Activated CD4-positive, alpha-beta T cell treated with anti-CD3 and anti-CD28 coated beads, Interleukin-2, Interleukin-6, amounts not matched to agents 100 ng/mL and 50 ng/mL, durations not matched to agents 16 hours and 8 hours (primary cell): ENCODE measurements around the gene DCC.

Experiments
- DNase-seq: peaks from one replicate; pipeline ENCODE4 v3.0.0-alpha.2; 2020

Gene DCC

GRCh38 chr18:53117851-53118250, 777.9 kb downstream of the DCC start:
- DNase-seq = no peak

DNA sequence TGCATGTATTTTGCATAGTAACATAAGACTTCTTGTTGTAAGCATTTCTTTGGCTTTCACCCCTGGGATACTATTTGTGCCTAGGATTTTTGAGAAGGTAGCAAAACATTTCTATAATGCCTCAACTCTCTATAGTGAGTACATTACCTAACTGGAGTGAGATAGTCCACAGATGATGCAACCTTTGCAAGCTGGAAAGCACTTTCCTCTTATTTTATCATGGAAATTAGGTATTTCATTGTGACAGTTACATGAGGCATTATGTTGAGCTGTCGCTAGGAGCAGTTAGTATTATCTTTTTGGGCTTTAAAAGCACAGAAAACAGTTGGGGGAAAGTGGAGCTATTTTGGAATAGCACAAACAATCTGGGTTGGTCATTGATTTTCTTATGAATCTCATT, 786.2 kb downstream of the DCC start:
- DNase-seq = no peak

DNA sequence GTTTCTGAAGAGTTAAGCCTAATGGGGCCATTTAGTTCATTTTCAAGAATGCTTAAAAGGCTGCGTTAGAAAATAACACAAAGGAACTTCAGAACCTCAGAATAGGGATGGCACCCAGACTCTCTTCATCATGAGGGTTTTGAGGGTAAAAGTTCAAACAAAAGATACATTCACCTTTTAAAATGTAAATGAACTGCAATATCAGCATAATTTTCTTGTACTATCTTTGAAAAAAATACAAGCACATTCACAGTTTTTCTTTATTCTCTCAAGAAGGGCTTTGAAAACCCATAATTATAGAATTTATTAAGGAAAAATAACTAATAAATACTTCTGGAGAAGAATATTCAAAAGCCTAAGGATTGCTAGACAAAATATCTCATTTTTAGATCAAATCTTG, 791.0 kb downstream of the DCC start:
- no peak for DNase-seq

- DNase-seq = no peak
Observed at GRCh38 chr18:53134711-53135110, 794.7 kb downstream of the DCC start.

DNA sequence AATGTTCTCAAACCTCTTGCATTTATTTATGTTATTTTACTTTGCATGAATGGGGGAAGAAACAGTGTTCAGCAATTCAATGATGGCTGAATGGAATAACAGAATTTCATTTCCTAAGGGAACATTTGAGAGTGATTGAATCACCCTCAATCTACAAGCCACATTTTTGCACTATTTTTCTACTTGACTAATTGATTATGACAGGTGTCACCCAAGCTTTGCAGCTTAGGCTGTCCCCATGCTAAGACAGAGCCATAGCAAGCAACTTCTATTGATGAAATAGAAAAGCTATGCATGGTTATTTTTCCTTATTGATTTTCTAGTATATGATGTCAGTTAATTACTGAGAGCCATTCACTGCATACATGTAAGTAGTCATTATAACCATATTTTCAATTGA, 795.7 kb downstream of the DCC start:
- DNase-seq = no peak

DNA sequence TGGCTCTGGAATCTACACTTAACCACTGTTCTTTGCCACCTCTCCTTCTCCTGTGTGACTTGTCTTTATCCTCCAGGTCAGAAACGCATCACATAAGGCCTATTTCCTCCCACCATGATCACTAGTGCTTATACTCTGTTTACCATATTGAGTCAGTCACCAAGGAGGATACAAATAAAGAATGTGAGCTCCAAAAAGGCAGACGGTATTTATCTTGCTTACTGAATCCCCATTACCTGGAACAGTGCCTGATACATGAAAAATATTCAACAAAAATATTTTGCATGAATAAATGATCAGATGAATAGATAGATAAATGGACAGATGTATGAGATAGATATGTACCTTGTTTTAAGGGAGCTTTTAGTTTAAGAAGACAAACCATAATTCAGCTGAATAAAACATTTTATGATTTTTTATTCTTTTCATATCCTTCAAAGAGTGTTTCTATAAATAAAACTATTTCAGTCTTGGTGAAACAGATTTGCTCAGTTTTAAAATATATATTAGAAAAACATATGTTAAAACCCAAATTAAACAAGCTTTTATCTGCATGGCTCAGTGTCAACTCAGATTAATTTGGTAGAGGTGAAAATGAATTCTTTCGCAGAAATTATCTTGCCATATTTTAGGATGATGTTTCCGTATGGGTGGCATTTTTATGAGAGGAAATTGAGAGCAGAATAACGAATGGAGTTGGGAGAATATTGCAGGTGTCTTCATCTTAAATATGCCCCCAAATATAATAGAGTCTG, 799.9 kb downstream of the DCC start:
- DNase-seq = no peak

DNA sequence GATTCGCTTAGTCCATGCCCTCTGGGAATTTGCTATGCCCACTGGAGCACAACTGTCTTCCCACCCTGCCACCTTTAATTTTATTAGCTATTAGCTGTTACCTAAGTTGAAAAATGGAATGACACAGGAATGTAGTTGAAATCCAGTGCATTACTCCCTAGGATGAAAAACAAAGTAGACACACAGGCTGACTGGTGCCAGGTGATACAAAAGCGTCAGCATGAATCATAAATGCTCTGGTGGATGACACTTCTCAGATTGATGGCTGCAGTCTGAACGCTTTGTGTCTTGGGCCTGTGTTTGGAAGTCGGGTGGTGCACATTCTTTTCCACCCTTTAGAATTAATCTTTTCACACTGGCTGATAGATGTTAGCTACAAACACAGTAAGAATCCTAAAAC, 802.0 kb downstream of the DCC start:
- no peak for DNase-seq

- DNase-seq = no peak
Observed at GRCh38 chr18:53147472-53147871, 807.5 kb downstream of the DCC start.

DNA sequence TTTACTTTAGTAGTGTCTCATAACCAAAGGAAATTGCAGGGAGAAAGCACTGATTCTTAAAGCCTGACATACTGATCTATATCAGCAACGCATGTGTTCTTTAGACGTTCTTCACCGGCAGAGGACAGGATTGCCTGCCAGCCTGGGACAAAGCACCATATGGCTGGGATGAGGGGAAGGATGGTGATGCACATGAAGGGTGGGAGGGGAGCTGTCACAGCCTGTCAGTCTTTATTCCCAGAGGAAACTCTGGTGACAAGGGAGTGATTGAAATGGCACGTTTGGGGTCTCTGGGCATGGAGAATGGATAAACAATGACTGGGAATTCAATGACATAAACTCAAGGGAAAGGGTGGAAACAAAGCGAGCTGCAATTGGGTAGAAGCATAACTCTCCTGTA, 808.1 kb downstream of the DCC start:
- no peak for DNase-seq

- DNase-seq = no peak
Observed at GRCh38 chr18:53152476-53152875, 812.5 kb downstream of the DCC start.

GRCh38 chr18:53153281-53153680, 813.3 kb downstream of the DCC start:
- DNase-seq = no peak

- no peak for DNase-seq
Observed at GRCh38 chr18:53153800-53154199, 813.8 kb downstream of the DCC start.

DNA sequence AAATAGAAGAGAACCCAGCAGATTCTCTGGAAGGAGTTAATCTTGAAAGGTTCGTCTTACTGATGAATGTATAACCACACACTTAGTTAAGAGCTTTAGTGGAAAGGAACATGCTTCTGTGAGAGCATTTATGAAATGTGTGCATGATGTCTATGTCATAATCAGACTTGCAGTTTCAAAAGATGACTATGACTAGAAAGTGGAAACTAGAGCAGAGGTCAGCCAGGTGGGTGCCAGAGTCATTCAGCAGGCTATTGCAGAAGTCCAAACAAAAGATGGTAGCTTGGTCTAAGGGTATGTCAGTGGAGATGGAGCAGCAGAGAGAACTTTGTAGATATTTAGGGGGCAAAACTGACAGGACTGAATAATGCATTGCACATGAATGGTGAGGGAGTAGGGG, 825.8 kb downstream of the DCC start:
- DNase-seq = no peak

DNA sequence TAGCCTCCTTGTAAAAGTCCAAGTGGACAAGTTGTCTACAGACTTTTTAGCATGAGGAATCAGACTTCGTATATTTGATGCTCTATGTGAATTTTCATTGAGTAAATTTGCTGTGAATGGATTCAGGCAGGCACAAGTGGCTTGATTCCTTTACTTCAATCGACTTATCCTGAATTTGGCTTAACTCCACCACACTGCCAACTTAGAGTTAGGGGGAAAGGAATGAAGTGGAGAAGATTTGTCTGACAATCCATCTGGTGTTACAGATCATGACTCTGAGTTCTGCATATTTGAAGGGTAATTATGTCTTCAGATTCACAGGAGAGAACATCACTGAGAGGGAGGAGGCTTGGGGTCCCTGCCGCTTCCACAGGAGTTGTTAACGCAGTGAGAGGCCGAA, 829.3 kb downstream of the DCC start:
- DNase-seq = no peak

GRCh38 chr18:53191634-53192033, 851.6 kb downstream of the DCC start:
- DNase-seq = no peak

DNA sequence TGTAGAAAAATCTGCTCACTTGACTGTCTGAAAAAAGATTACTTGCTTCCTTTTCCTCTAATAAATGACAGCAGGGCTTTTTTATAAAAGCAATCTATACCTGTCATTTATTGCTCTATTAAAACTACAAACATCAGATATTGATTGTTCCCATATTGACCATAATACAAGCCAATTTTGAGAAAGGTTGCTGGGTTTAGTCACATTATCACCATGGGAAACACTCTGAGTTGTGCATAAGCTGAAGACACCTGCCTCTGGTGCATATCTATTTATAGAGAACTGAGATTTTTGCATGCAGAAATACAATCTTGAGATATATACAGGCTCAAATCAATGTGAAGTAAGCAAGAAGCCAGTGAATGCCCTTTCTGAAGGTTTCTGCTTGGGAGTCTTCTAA, 853.9 kb downstream of the DCC start:
- DNase-seq = no peak

- no peak for DNase-seq
Observed at GRCh38 chr18:53219853-53220252, 879.9 kb downstream of the DCC start.

- no peak for DNase-seq
Observed at GRCh38 chr18:53224128-53224778, 884.3 kb downstream of the DCC start.

DNA sequence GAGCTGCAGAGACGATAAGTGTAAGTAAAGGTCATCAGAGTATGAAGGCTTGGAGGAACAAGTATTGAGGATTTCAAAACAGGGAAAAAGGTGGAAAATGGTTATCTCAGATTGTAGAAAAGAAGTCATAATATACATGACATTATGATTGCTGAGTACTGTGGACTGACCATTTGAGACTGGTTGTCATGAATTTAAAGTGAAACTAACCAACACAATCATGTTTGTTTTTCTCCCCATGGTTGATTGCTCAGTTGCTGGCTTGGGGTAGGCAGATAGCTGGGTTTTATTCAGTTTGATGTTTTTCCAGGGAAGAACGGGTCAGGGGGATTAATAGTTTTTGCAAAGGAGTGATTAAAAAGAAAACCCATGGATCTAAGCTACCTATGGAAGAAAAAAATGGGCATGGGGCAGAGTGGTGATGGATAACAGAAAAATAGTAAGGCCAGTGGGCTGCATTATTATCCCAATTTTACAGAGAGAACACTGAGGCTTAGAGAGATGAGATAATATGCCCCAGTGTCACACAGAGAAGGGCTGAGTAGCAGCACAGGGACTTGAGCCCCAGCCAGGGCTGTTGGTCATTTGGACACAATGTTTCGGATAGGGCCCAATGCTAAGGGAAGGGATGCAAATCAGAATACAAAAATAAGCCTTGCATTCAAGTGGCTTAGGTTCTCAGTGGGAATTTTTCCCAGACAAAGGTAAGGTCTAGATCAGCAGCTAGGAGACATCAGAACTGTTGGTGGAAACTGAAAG, 885.7 kb downstream of the DCC start:
- DNase-seq = no peak

DNA sequence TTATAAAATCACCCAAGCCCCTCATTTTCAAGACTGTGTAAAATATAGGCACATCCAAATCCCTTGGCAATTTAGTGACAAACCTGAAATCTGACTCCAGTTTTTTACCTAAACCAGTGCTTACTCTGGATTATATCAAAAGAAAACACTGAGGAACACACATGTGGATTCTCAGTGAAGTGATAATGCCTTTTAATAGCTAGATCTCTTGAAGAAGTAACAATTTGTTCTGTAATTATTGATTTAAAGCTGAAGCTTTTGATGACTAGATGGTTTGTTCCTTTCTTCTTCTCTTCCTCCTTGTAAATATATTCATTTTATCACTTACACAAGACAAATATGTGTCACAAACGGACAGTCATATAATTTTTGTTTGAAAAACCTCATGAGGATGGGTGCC, 894.6 kb downstream of the DCC start:
- no peak for DNase-seq

- no peak for DNase-seq
Observed at GRCh38 chr18:53241161-53241560, 901.2 kb downstream of the DCC start.

- DNase-seq = no peak
Observed at GRCh38 chr18:53253789-53254188, 913.8 kb downstream of the DCC start.

GRCh38 chr18:53254265-53254664, 914.3 kb downstream of the DCC start:
- no peak for DNase-seq

- DNase-seq = no peak
Observed at GRCh38 chr18:53261241-53261640, 921.2 kb downstream of the DCC start.
